ENCODE data around the gene ABCB11. TPM values are rescaled to one million over a fixed set of nuclear protein-coding genes. Genes with fewer than 3 reads are reported as not detected.

ABCB11 gene
- total RNA-seq, 4 donors from 2014 or later = 0.13 TPM; not detected in 3

GRCh38 chr2:169026056-169026455, 5.1 kb downstream of the ABCB11 start:
- H3K27ac ChIP-seq = no peak overlapping the region
- ATAC-seq = no peak
- TF ChIP-seq POLR2A (IDR thresholded peaks at IDR 0.05) = no peak
- TF ChIP-seq, protein P1, sequence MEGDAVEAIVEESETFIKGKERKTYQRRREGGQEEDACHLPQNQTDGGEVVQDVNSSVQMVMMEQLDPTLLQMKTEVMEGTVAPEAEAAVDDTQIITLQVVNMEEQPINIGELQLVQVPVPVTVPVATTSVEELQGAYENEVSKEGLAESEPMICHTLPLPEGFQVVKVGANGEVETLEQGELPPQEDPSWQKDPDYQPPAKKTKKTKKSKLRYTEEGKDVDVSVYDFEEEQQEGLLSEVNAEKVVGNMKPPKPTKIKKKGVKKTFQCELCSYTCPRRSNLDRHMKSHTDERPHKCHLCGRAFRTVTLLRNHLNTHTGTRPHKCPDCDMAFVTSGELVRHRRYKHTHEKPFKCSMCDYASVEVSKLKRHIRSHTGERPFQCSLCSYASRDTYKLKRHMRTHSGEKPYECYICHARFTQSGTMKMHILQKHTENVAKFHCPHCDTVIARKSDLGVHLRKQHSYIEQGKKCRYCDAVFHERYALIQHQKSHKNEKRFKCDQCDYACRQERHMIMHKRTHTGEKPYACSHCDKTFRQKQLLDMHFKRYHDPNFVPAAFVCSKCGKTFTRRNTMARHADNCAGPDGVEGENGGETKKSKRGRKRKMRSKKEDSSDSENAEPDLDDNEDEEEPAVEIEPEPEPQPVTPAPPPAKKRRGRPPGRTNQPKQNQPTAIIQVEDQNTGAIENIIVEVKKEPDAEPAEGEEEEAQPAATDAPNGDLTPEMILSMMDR (IDR thresholded peaks at IDR 0.05) = no peak
- TF ChIP-seq POLR2AphosphoS5 (IDR thresholded peaks at IDR 0.05) = no peak
- no peak for TF ChIP-seq EP300 (IDR thresholded peaks at IDR 0.05)
- no peaks in the 10 kb centered on the region for H3K36me3 ChIP-seq
- 14 to 29% methylated on average over 1 of the region's 1 CpG for WGBS, 2 donors (ENCODE audit: low coverage in 1 of 2)
- no peaks in the 10 kb centered on the region for H3K4me1 ChIP-seq
- no peaks in the 10 kb centered on the region for H3K9me3 ChIP-seq
- H3K27me3 ChIP-seq = no peaks in the 10 kb centered on the region
- no peak overlapping the region for H3K4me3 ChIP-seq

GRCh38 chr2:169023161-169023560, 8.0 kb downstream of the ABCB11 start:
- H3K27ac ChIP-seq = no peak overlapping the region
- no peaks in the 10 kb centered on the region for H3K4me1 ChIP-seq
- WGBS, 2 donors (ENCODE audit: low coverage in 1 of 2) = 20 to 50% methylated on average over 3 of the region's 3 CpGs
- H3K9me3 ChIP-seq = no peaks in the 10 kb centered on the region
- no peaks in the 10 kb centered on the region for H3K27me3 ChIP-seq
- H3K4me3 ChIP-seq = no peak overlapping the region
- no peak for ATAC-seq
- no peak for TF ChIP-seq EP300 (IDR thresholded peaks at IDR 0.05)
- TF ChIP-seq, protein P1 (IDR thresholded peaks at IDR 0.05) = no peak
- TF ChIP-seq POLR2A (IDR thresholded peaks at IDR 0.05) = no peak
- H3K36me3 ChIP-seq = no peaks in the 10 kb centered on the region

DNA sequence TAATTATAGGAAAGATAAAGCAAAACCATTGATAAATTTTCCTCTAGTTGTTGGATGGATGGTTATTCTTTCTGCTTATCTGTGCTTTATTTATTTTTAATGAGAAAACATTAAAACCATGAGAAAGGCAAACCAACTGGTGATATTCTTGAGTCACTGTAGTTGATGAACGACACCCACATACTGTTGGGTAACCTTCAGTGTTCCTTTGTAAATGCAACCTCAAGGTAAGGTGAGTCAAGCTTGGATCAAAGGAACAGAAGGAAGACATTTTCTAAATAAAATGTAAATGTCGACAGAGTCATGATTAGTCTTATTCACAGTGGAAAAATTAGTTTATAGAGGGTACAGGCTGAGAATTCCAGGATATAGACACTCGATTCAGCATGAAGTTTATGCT, 12.7 kb downstream of the ABCB11 start:
- TF ChIP-seq EP300 (IDR thresholded peaks at IDR 0.05) (no peak), POLR2AphosphoS5 (IDR thresholded peaks at IDR 0.05) (no peak), POLR2A (IDR thresholded peaks at IDR 0.05) (no peak)
- TF ChIP-seq, protein P1 (IDR thresholded peaks at IDR 0.05) = no peak
- Histone ChIP-seq H3K9me3 (no peaks in the 10 kb centered on the region), H3K4me3 (no peak overlapping the region), H3K27me3 (no peaks in the 10 kb centered on the region), H3K36me3 (no peaks in the 10 kb centered on the region), H3K4me1 (no peaks in the 10 kb centered on the region), H3K27ac (no peak overlapping the region)
- ATAC-seq = no peak
- WGBS, 2 donors (ENCODE audit: low coverage in 1 of 2) = 63 to 92% methylated on average over 3 of the region's 3 CpGs

DNA sequence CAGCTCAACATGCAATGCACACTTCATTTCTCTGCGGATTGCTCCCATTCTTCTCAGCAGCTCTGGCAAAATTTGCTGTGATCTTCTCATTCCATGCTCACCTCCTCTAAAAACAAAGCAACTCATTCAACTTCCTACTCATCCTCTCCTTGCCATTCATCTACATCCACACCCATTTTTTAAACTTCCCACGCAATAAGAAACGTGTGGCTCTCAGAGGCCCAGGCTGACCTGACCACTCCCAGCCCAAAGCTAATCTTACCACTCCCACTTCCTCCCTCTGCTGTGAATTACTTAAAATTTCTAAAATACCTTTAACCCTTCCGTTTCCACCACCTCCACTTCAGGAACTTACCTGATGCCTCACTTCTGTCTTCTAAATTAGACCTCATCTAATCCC, 15.2 kb downstream of the ABCB11 start:
- H3K27me3 ChIP-seq = no peaks in the 10 kb centered on the region
- no peaks in the 10 kb centered on the region for H3K9me3 ChIP-seq
- WGBS, 2 donors (ENCODE audit: low coverage in 1 of 2) = 48 to 68% methylated on average over 4 of the region's 4 CpGs
- H3K27ac ChIP-seq = no peak overlapping the region
- TF ChIP-seq POLR2A (IDR thresholded peaks at IDR 0.05) (no peak), POLR2AphosphoS5 (IDR thresholded peaks at IDR 0.05) (no peak), EP300 (IDR thresholded peaks at IDR 0.05) (no peak)
- TF ChIP-seq, protein P1 (IDR thresholded peaks at IDR 0.05) = no peak
- H3K4me1 ChIP-seq = no peaks in the 10 kb centered on the region
- ATAC-seq = no peak
- H3K4me3 ChIP-seq = no peak overlapping the region
- H3K36me3 ChIP-seq = no peaks in the 10 kb centered on the region

DNA sequence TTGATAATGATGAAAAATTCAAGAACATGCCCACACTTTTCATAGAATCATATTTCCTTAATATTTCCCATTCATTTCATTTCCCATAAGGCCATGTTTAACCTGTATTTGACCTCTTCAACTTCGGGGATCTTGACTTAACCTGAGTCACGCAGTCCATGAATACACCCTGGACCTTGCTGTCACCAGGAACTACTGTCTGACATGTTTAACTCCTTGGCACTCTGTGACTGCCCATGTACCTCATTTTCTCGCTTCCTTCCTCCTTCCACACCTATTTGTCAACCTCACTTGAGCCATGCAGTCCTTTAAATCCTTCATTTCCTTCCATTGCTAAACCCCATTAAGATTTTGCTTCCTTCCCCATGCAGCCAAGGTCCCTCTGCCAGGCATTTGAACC, 16.3 kb downstream of the ABCB11 start:
- TF ChIP-seq POLR2A (IDR thresholded peaks at IDR 0.05) (no peak), EP300 (IDR thresholded peaks at IDR 0.05) (no peak), POLR2AphosphoS5 (IDR thresholded peaks at IDR 0.05) (no peak)
- TF ChIP-seq, protein P1 (IDR thresholded peaks at IDR 0.05) = no peak
- Histone ChIP-seq H3K9me3 (no peaks in the 10 kb centered on the region), H3K4me3 (no peak overlapping the region), H3K4me1 (no peaks in the 10 kb centered on the region), H3K27me3 (no peaks in the 10 kb centered on the region), H3K36me3 (no peaks in the 10 kb centered on the region), H3K27ac (no peak overlapping the region)
- WGBS, 2 donors (ENCODE audit: low coverage in 1 of 2) = 76 to 93% methylated on average over 2 to 3 of the region's 3 CpGs
- ATAC-seq = no peak
